ENCODE data around the gene SLC4A1. TPM values are rescaled to one million over a fixed set of nuclear protein-coding genes. Genes with fewer than 3 reads are reported as not detected.

SLC4A1 gene
- polyA plus RNA-seq, 4 donors = 1.3 TPM; not detected in 3

DNA sequence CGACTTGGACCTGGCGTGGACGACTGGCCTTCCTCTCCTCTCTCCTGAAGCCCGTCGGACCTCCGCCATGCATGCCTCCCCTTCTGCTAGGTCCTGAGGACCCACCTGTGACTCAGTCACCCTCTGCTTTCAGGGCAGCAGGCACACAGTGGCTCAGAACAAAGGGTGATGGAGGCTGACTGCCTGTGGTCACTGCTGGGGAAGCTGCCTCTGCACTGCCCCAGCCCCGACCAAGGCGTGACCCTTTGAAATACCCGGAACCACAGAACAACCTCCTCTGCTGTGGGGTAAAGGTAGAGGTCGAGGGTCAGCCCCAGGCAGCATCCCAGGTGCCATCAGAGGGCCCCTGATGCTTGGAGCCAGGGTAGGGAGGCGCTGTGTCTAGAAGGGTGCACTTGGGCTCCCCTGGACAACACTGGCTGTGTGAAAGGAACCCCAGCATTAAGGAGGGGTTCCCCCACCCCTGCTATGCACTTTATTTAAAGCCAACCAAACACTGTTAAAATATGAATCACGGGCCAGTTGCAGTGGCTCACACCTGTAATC lies 12.5 kb upstream of the SLC4A1 start:
- no peak for FAIRE-seq
- Histone ChIP-seq H3K4me1 (ENCODE audit: control insufficient read depth in 3 of 3, insufficient read depth in 2 of 3, low read depth in 1 of 3, low read length in 2 of 3) (peaks cover 2 to 8% (median 7%) of the 10 kb centered on the region in 3 donors), H3K36me3 (ENCODE audit: control insufficient read depth in 3 of 3, insufficient read depth in 2 of 3, low read depth in 1 of 3, low read length in 3 of 3) (no peaks in the 10 kb centered on the region), H3K27ac (ENCODE audit: low read depth in 1 of 3, low read length in 2 of 3) (peak overlapping the region in 1 of 3 donors; percentile 75), H3K9me3 (ENCODE audit: control insufficient read depth in 2 of 2, insufficient read depth in 1 of 2, low read depth in 1 of 2, low read length in 1 of 2) (no peaks in the 10 kb centered on the region), H3K4me3 (ENCODE audit: low read depth in 1 of 3, low read length in 3 of 3) (no peak overlapping the region), H3K27me3 (ENCODE audit: control insufficient read depth in 3 of 3, insufficient read depth in 3 of 3, low read length in 3 of 3) (no peaks in the 10 kb centered on the region)
- DNase-seq = no peak
- WGBS, 3 donors = 64 to 78% (median 69%) methylated on average over 12 of the region's 12 CpGs

DNA sequence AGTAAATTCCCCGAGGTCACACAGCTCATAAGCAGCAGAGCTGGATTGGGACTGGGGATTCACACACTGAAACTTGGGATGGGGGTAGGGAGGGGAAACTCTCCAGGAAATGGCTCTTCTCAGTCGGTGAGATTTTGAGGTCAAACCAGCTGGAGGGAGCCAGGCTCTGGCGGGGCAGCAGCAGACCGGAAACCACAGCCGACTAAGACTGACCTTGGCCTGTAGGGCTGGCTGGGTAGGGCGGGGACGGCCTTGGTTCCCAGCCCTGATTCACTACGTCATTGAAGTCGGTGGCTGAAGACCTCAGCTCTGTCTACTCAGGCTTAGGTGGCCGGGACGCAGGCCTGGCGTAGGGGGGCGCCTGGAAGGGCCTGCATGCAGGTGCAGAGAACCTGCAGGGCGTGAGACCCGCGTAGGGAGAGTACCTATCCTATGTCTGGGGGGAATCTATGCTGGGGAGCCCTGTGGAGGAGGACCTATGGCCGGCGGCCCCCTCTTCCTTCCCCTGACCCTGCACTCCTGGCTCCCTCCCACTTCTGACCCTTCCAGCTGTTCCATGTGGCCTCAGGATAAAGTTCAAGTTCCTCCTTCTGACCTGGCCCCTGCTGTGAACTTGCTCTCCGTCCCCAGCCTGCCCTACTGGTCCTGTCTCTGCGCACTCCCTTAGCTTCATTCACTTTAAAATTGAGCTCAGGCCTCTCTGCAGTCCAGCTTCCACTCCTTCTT lies 11.9 kb upstream of the SLC4A1 start:
- Histone ChIP-seq H3K27ac (ENCODE audit: low read depth in 1 of 3, low read length in 2 of 3) (peak overlapping the region; percentile 2 to 75 (median 9)), H3K4me3 (ENCODE audit: low read depth in 1 of 3, low read length in 3 of 3) (no peak overlapping the region), H3K9me3 (ENCODE audit: control insufficient read depth in 2 of 2, insufficient read depth in 1 of 2, low read depth in 1 of 2, low read length in 1 of 2) (no peaks in the 10 kb centered on the region), H3K27me3 (ENCODE audit: control insufficient read depth in 3 of 3, insufficient read depth in 3 of 3, low read length in 3 of 3) (peaks cover 0 to 4% (median 0%) of the 10 kb centered on the region in 3 donors), H3K36me3 (ENCODE audit: control insufficient read depth in 3 of 3, insufficient read depth in 2 of 3, low read depth in 1 of 3, low read length in 3 of 3) (no peaks in the 10 kb centered on the region), H3K4me1 (ENCODE audit: control insufficient read depth in 3 of 3, insufficient read depth in 2 of 3, low read depth in 1 of 3, low read length in 2 of 3) (peaks cover 2 to 8% (median 7%) of the 10 kb centered on the region in 3 donors)
- DNase-seq = peak; percentile 43 to 61
- 23 to 32% (median 28%) methylated on average over 18 to 20 of the region's 20 CpGs for WGBS, 3 donors
- no peak for FAIRE-seq

DNA sequence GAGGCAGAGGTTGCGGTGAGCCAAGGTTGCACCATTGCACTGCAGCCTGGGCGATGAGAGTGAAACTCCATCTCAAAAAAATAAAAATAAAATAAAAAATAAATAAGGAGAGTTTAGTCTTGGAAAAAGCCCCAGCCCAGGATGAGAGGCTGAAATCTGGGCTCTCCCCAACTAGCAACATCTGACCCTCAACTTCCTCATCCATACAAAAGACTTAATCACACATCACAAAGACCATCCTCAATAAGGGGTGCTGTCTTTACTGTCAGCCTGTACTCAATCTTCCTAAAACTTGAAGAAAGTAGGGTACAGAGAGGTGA lies 11.4 kb upstream of the SLC4A1 start:
- Histone ChIP-seq H3K36me3 (ENCODE audit: control insufficient read depth in 3 of 3, insufficient read depth in 2 of 3, low read depth in 1 of 3, low read length in 3 of 3) (no peaks in the 10 kb centered on the region), H3K9me3 (ENCODE audit: control insufficient read depth in 2 of 2, insufficient read depth in 1 of 2, low read depth in 1 of 2, low read length in 1 of 2) (no peaks in the 10 kb centered on the region), H3K4me3 (ENCODE audit: low read depth in 1 of 3, low read length in 3 of 3) (no peak overlapping the region), H3K27me3 (ENCODE audit: control insufficient read depth in 3 of 3, insufficient read depth in 3 of 3, low read length in 3 of 3) (peaks cover 0 to 8% (median 0%) of the 10 kb centered on the region in 3 donors), H3K4me1 (ENCODE audit: control insufficient read depth in 3 of 3, insufficient read depth in 2 of 3, low read depth in 1 of 3, low read length in 2 of 3) (peaks cover 2 to 8% (median 7%) of the 10 kb centered on the region in 3 donors), H3K27ac (ENCODE audit: low read depth in 1 of 3, low read length in 2 of 3) (peak overlapping the region in 1 of 3 donors; percentile 75)
- DNase-seq = no peak
- FAIRE-seq = no peak
- 86 to 93% (median 88%) methylated on average over 2 of the region's 2 CpGs for WGBS, 3 donors

DNA sequence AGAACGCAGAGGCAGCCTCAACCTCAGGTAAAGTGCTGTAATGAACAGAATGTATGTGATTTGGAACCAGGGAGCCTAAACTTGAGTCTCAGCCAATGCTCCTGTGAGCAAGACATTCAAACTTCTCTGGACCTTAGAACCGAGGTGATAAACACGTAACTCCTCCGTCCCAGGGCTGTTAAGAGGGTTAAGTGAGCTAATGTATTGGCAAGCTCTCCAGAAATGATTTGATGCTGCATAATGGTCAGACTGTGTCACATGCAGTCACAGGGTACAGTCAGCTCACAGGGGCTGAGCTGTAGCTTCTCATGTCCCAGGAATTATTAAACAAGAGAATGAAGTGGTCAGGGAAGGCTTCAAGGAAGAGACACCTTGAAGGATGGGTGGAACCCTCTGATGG lies 10.0 kb upstream of the SLC4A1 start:
- WGBS, 3 donors = 41 to 68% (median 51%) methylated on average over 4 of the region's 4 CpGs
- Histone ChIP-seq H3K36me3 (ENCODE audit: control insufficient read depth in 3 of 3, insufficient read depth in 2 of 3, low read depth in 1 of 3, low read length in 3 of 3) (no peaks in the 10 kb centered on the region), H3K9me3 (ENCODE audit: control insufficient read depth in 2 of 2, insufficient read depth in 1 of 2, low read depth in 1 of 2, low read length in 1 of 2) (no peaks in the 10 kb centered on the region), H3K27me3 (ENCODE audit: control insufficient read depth in 3 of 3, insufficient read depth in 3 of 3, low read length in 3 of 3) (peaks cover 0 to 16% (median 0%) of the 10 kb centered on the region in 3 donors), H3K4me3 (ENCODE audit: low read depth in 1 of 3, low read length in 3 of 3) (no peak overlapping the region), H3K4me1 (ENCODE audit: control insufficient read depth in 3 of 3, insufficient read depth in 2 of 3, low read depth in 1 of 3, low read length in 2 of 3) (peaks cover 2 to 8% (median 7%) of the 10 kb centered on the region in 3 donors), H3K27ac (ENCODE audit: low read depth in 1 of 3, low read length in 2 of 3) (no peak overlapping the region)
- DNase-seq = peak in 1 of 2 donors; percentile 4
- FAIRE-seq = no peak

DNA sequence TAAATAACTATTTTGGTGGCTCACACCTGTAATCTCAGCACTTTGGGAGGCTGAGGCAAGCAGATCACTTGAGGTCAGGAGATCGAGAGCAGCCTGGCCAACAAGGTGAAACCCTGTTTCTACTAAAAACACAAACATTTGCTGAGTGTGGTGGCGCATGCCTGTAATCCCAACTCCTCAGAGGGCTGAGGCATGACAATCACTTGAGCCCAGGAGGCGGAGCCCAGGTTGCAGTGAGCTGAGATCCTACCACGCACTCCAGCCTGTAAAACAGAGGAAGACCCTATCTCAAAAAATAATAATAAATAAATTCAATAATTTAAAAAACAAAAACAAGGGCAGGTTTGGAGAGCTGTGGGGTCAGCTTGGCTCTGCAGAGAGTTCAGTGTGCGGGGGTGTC lies 5.7 kb upstream of the SLC4A1 start:
- no peak for FAIRE-seq

DNA sequence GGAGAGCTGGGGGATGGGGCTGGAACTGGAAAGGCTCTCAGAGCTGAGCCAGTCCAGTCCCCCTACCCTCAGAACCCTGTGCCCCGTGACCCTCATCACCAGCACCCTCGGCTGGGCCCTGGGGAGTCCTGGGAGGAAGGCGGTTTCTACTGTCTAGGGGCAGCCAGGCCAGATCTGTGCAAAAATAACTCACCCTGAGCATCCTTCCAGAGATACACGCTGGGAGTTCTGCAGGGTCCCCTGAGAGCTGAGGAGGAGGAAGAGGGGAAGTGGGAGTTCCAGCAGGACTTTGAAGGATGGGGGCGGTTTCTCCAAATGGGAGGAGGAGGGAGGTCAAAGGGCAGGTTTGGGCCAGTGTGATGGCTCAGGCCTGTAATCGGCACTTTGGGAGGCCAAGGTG lies 5.0 kb upstream of the SLC4A1 start:
- no peaks in the 10 kb centered on the region for H3K4me1 ChIP-seq (ENCODE audit: control insufficient read depth in 3 of 3, insufficient read depth in 2 of 3, low read depth in 1 of 3, low read length in 2 of 3)
- 65 to 78% (median 72%) methylated on average over 6 of the region's 6 CpGs for WGBS, 3 donors
- DNase-seq (no peak), FAIRE-seq (no peak)
- peaks cover 0 to 28% (median 0%) of the 10 kb centered on the region in 3 donors for H3K27me3 ChIP-seq (ENCODE audit: control insufficient read depth in 3 of 3, insufficient read depth in 3 of 3, low read length in 3 of 3)
- H3K9me3 ChIP-seq (ENCODE audit: control insufficient read depth in 2 of 2, insufficient read depth in 1 of 2, low read depth in 1 of 2, low read length in 1 of 2) = no peaks in the 10 kb centered on the region
- H3K4me3 ChIP-seq (ENCODE audit: low read depth in 1 of 3, low read length in 3 of 3) = no peak overlapping the region
- no peaks in the 10 kb centered on the region for H3K36me3 ChIP-seq (ENCODE audit: control insufficient read depth in 3 of 3, insufficient read depth in 2 of 3, low read depth in 1 of 3, low read length in 3 of 3)
- no peak overlapping the region for H3K27ac ChIP-seq (ENCODE audit: low read depth in 1 of 3, low read length in 2 of 3)

More for the DNA sequence above, 5.7 kb upstream of the SLC4A1 start:
- Histone ChIP-seq H3K27ac (ENCODE audit: low read depth in 1 of 3, low read length in 2 of 3) (no peak overlapping the region), H3K36me3 (ENCODE audit: control insufficient read depth in 3 of 3, insufficient read depth in 2 of 3, low read depth in 1 of 3, low read length in 3 of 3) (no peaks in the 10 kb centered on the region), H3K4me1 (ENCODE audit: control insufficient read depth in 3 of 3, insufficient read depth in 2 of 3, low read depth in 1 of 3, low read length in 2 of 3) (no peaks in the 10 kb centered on the region), H3K4me3 (ENCODE audit: low read depth in 1 of 3, low read length in 3 of 3) (no peak overlapping the region), H3K27me3 (ENCODE audit: control insufficient read depth in 3 of 3, insufficient read depth in 3 of 3, low read length in 3 of 3) (peaks cover 0 to 28% (median 0%) of the 10 kb centered on the region in 3 donors), H3K9me3 (ENCODE audit: control insufficient read depth in 2 of 2, insufficient read depth in 1 of 2, low read depth in 1 of 2, low read length in 1 of 2) (no peaks in the 10 kb centered on the region)
- 78 to 83% (median 81%) methylated on average over 5 of the region's 5 CpGs for WGBS, 3 donors
- DNase-seq = no peak

DNA sequence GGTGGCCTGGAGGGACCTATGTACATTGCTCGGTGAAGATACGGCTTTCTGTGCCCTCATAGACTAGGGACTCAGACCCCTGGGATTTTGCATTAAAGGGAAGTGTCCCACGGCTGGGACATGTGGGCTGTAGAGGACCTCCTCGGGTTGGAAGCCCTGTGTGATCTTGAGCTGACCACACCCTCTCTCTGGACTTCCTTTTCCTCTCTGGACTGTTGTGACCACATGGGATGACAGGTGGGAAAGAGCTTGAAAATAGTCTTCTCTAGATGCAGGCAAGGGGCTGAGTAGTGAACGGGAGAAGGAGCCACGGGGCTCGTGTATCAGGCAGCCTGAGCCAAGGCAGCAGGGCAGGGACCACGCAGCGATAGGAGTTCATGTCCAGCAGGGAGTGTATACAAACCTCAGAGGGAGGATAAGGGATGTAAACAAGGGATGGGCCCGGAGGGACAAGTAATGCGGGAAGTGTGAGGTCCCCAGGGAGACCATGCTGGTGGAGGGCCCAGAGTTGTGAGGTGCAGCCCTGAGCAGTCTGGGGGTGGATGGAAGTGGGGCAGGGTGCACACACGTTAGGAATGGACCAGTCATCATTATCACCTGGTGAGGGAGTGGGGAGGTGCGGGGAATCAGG lies 4.5 kb upstream of the SLC4A1 start:
- H3K4me1 ChIP-seq (ENCODE audit: control insufficient read depth in 3 of 3, insufficient read depth in 2 of 3, low read depth in 1 of 3, low read length in 2 of 3) = no peaks in the 10 kb centered on the region
- H3K9me3 ChIP-seq (ENCODE audit: control insufficient read depth in 2 of 2, insufficient read depth in 1 of 2, low read depth in 1 of 2, low read length in 1 of 2) = no peaks in the 10 kb centered on the region
- 31 to 48% (median 47%) methylated on average over 13 of the region's 13 CpGs for WGBS, 3 donors
- DNase-seq (no peak), FAIRE-seq (no peak)
- no peak overlapping the region for H3K27ac ChIP-seq (ENCODE audit: low read depth in 1 of 3, low read length in 2 of 3)
- no peaks in the 10 kb centered on the region for H3K36me3 ChIP-seq (ENCODE audit: control insufficient read depth in 3 of 3, insufficient read depth in 2 of 3, low read depth in 1 of 3, low read length in 3 of 3)
- peaks cover 0 to 28% (median 0%) of the 10 kb centered on the region in 3 donors for H3K27me3 ChIP-seq (ENCODE audit: control insufficient read depth in 3 of 3, insufficient read depth in 3 of 3, low read length in 3 of 3)
- no peak overlapping the region for H3K4me3 ChIP-seq (ENCODE audit: low read depth in 1 of 3, low read length in 3 of 3)

DNA sequence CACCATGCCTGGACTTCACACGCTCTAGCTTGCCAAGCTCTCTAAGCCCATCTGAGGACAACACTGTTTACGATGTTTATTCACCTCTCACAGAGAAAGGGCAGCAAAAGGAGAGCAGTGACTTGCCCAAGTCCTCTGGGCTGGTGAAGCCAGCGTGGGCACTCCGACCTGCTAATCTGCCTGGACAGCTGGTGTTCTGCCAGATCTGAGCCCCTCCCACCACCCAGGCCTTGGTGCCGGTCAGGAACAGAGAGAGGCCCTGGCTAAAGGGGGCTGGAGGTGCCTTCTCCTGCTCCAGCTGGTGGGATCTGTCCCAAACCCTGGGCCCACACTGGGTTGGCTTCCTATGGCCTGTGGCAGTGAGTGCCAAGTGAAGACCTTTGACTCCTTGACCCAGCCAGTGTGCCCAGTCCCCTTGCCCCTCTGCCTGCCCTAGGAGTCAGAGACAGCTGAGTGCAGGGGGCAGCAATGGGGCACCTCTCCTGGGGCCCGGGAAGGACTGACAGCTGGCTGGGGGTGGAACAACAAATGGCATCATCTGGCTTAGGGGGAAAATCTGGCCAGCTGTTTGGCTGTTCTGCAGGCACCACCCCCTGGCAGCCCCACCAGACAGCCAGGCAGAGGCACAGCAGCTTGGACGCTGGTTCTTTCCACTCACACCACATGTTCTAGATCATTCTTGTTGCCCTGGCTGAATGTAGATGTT lies 1.8 kb upstream of the SLC4A1 start:
- H3K4me3 ChIP-seq (ENCODE audit: low read depth in 1 of 3, low read length in 3 of 3) = no peak overlapping the region
- no peaks in the 10 kb centered on the region for H3K9me3 ChIP-seq (ENCODE audit: control insufficient read depth in 2 of 2, insufficient read depth in 1 of 2, low read depth in 1 of 2, low read length in 1 of 2)
- peaks cover 0 to 26% (median 0%) of the 10 kb centered on the region in 3 donors for H3K27me3 ChIP-seq (ENCODE audit: control insufficient read depth in 3 of 3, insufficient read depth in 3 of 3, low read length in 3 of 3)
- WGBS, 3 donors = 36 to 66% (median 51%) methylated on average over 7 of the region's 7 CpGs
- no peak for FAIRE-seq
- no peak overlapping the region for H3K27ac ChIP-seq (ENCODE audit: low read depth in 1 of 3, low read length in 2 of 3)
- no peaks in the 10 kb centered on the region for H3K36me3 ChIP-seq (ENCODE audit: control insufficient read depth in 3 of 3, insufficient read depth in 2 of 3, low read depth in 1 of 3, low read length in 3 of 3)
- no peak for DNase-seq
- H3K4me1 ChIP-seq (ENCODE audit: control insufficient read depth in 3 of 3, insufficient read depth in 2 of 3, low read depth in 1 of 3, low read length in 2 of 3) = no peaks in the 10 kb centered on the region
